Gastroesophageal sphincter (tissue), 4 donors: Measurements from ENCODE around the gene RAD18. TPM values are rescaled to one million over a fixed set of nuclear protein-coding genes. Genes with fewer than 3 reads are reported as not detected.

ENCODE experiments used
- ATAC-seq: fragments of 150-250 bp; one replicate; pipeline ENCODE4 v1.9.1; 2016; ENCODE audit warnings: mild to moderate bottlenecking, moderate library complexity
- H3K27ac ChIP-seq, 4 donors: fragments of 200-600 bp; sonication (generic) in 3 of 4; 1 replicate in 3 of 4; 2 replicates in 1 of 4; pipeline ENCODE4 v1.5.1; 2016 to 2019
- H3K27me3 ChIP-seq: fragments of 200-600 bp; sonication (generic); one replicate; pipeline ENCODE4 v1.5.1; 2019
- H3K36me3 ChIP-seq, 2 donors: fragments of 200-600 bp; sonication (generic); one replicate each; pipeline ENCODE4 v1.5.1; 2019; ENCODE audit warnings: control low read depth in 1 of 2
- H3K4me1 ChIP-seq, 3 donors: fragments of 200-600 bp; sonication (generic); 1 replicate in 2 of 3; 2 replicates in 1 of 3; pipeline ENCODE4 v1.5.1; 2016 to 2019; ENCODE audit warnings: control low read depth in 2 of 3
- H3K4me3 ChIP-seq, 2 donors: fragments of 200-600 bp; sonication (generic); one replicate each; pipeline ENCODE4 v1.5.1; 2019; ENCODE audit warnings: mild to moderate bottlenecking in 1 of 2, moderate library complexity in 1 of 2
- H3K9me3 ChIP-seq, 3 donors: fragments of 200-600 bp; sonication (generic); one replicate each; pipeline ENCODE4 v1.5.1; 2017 to 2019; ENCODE audit warnings: control low read depth in 2 of 3
- CTCF ChIP-seq, 4 experiments: fragments of 200-600 bp in 2 of 4; fragments of 450-650 bp in 2 of 4; sonication (generic) in 1 of 4; IDR thresholded peaks; one replicate each; pipeline ENCODE4 v1.5.1; 2017 to 2019; ENCODE audit warnings: antibody characterized with exemption in 4 of 4, mild to moderate bottlenecking in 2 of 4, moderate library complexity in 2 of 4
- EP300 ChIP-seq: sonication (generic); formaldehyde crosslinking; IDR thresholded peaks from one replicate; pipeline ENCODE4 v1.6.1; 2017; ENCODE audit warnings: antibody characterized with exemption, mild to moderate bottlenecking
- POLR2A ChIP-seq, 2 donors: fragments of 450-650 bp; IDR thresholded peaks; one replicate each; pipeline ENCODE4 v1.6.1; 2017; ENCODE audit warnings: antibody characterized with exemption in 2 of 2, mild to moderate bottlenecking in 2 of 2, moderate library complexity in 1 of 2
- POLR2AphosphoS5 ChIP-seq: sonication (generic); formaldehyde crosslinking; IDR thresholded peaks from one replicate; pipeline ENCODE4 v1.6.1; 2017; ENCODE audit warnings: antibody characterized with exemption
- WGBS, 2 donors: methylation state at CpG; one replicate each; pipeline ENCODE4 v1.1.5; 2018; ENCODE audit warnings: low coverage in 1 of 2; 5-methylcytosine and 5-hydroxymethylcytosine counted together
- small RNA-seq, 4 donors: library from RNA; depleted of rRNA; stranded (forward); fragments of <200 nt; gene quantifications; one replicate each; pipeline ENCODE3, GENCODE V24; 2016
- total RNA-seq, 4 donors: library from RNA; depleted of rRNA; stranded (reverse); fragments of >200 nt; gene quantifications; one replicate each; pipeline ENCODE4 v1.1.0, GENCODE V29; 2016

The RAD18 gene
- total RNA-seq, 4 donors from 2014 or later, result 5.7 to 7.8 (median 6.6) TPM

- Histone ChIP-seq H3K27ac (no peak overlapping the region), H3K9me3 (no peaks in the 10 kb centered on the region), H3K4me3 (no peak overlapping the region), H3K27me3 (no peaks in the 10 kb centered on the region), H3K4me1 (no peaks in the 10 kb centered on the region), H3K36me3 (no peaks in the 10 kb centered on the region)
- ATAC-seq, result no peak
- TF ChIP-seq POLR2AphosphoS5 (no peak), POLR2A (IDR thresholded peaks at IDR 0.05) (no peak)
- WGBS, 2 donors, result 82 to 84% methylated on average over 2 to 3 of the region's 3 CpGs
These were observed 127.2 kb downstream of the RAD18 start for GRCh38 chr3:8836096-8836495.

GRCh38 chr3:8835385-8835784, 127.9 kb downstream of the RAD18 start:
- ATAC-seq, result no peak
- H3K36me3 ChIP-seq, result no peaks in the 10 kb centered on the region
- no peak for TF ChIP-seq CTCF (IDR thresholded peaks at IDR 0.05)
- TF ChIP-seq EP300, result no peak
- no peak for TF ChIP-seq POLR2AphosphoS5
- TF ChIP-seq POLR2A (IDR thresholded peaks at IDR 0.05), result no peak
- no peak overlapping the region for H3K27ac ChIP-seq
- no peaks in the 10 kb centered on the region for H3K9me3 ChIP-seq
- no peaks in the 10 kb centered on the region for H3K27me3 ChIP-seq
- 60 to 73% methylated on average over 3 to 4 of the region's 4 CpGs for WGBS, 2 donors
- H3K4me3 ChIP-seq, result no peak overlapping the region
- H3K4me1 ChIP-seq, result no peaks in the 10 kb centered on the region

- Histone ChIP-seq H3K4me3 (no peak overlapping the region), H3K27ac (no peak overlapping the region), H3K9me3 (no peaks in the 10 kb centered on the region), H3K4me1 (no peaks in the 10 kb centered on the region), H3K36me3 (no peaks in the 10 kb centered on the region), H3K27me3 (no peaks in the 10 kb centered on the region)
- TF ChIP-seq CTCF (IDR thresholded peaks at IDR 0.05) (no peak), POLR2AphosphoS5 (no peak), EP300 (no peak), POLR2A (IDR thresholded peaks at IDR 0.05) (no peak)
- ATAC-seq, result no peak
- WGBS, 2 donors, result 79 to 89% methylated on average over 6 of the region's 6 CpGs
These were observed 128.3 kb downstream of the RAD18 start for GRCh38 chr3:8834974-8835373.

DNA sequence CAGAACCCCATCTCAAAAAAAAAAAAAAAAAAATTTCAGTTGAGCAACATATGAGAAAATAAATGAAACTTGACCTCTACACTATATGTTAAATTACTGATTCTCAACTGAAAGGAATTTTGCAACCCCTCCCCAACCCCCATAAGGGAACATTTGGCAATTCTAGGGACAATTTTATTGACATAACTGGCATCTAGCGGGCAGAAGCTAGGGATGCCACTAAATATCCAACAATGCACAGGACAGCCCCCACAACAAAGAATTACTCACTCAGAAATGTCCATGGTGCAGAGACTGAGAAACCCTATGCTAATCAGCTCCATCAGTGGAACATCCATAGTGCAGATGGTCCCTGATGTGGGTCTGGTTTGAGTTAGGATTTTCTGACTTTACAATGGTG, 135.6 kb downstream of the RAD18 start:
- H3K9me3 ChIP-seq, result no peaks in the 10 kb centered on the region
- H3K4me1 ChIP-seq, result no peaks in the 10 kb centered on the region
- H3K27ac ChIP-seq, result no peak overlapping the region
- TF ChIP-seq POLR2AphosphoS5 (no peak), CTCF (IDR thresholded peaks at IDR 0.05) (no peak), POLR2A (IDR thresholded peaks at IDR 0.05) (no peak), EP300 (no peak)
- no peak for ATAC-seq
- 100% methylated on average over 1 of the region's 1 CpG for WGBS, 2 donors
- H3K36me3 ChIP-seq, result no peaks in the 10 kb centered on the region
- no peak overlapping the region for H3K4me3 ChIP-seq
- H3K27me3 ChIP-seq, result no peaks in the 10 kb centered on the region

Small RNAs within 50 kb of the gene (small RNA-seq; reads per million reads assigned to genes)
- 0 reads per million in 4 donors for gene RF00416

Other genes with a start within 250 kb of the RAD18 start
- not detected for gene CAV3, start 229.7 kb downstream of the RAD18 start, total RNA-seq
- gene OXTR, start 193.9 kb downstream of the RAD18 start, total RNA-seq, result 1 to 10 TPM in 1 of 4 donors, under 1 TPM in 2, not detected in 1; 0.27 to 4.2 (median 0.49) TPM